CD4-positive, CD25-positive, alpha-beta regulatory T cell (primary cell): ENCODE measurements around the gene SPPL3. TPM values are rescaled to one million over a fixed set of nuclear protein-coding genes. Genes with fewer than 3 reads are reported as not detected.
A peak's percentile ranks its signal among the peaks of the same experiment; 100 is the strongest.

Source experiments
- ATAC-seq, 2 donors: fragments of 150-1000 bp; cut with Tn5 transposase; one replicate each; pipeline ENCODE4 v1.10.0; 2021; ENCODE audit warnings: low read depth in 2 of 2, moderate number of reproducible peaks in 2 of 2, moderate library complexity in 1 of 2
- DNase-seq, 3 donors: peaks; one replicate each; pipeline versions ENCODE4 v3.0.0 to v3.0.0-alpha.2; 2012 to 2022; ENCODE audit warnings: mixed read lengths in 1 of 3
- H3K27ac ChIP-seq: one replicate; pipeline ENCODE4 v1.7.0; 2013; ENCODE audit warnings: mild to moderate bottlenecking, low read length; ENCODE audit not compliant: insufficient read depth, poor library complexity, severe bottlenecking
- H3K27me3 ChIP-seq: one replicate; pipeline ENCODE4 v1.7.0; 2013; ENCODE audit warnings: low read length; ENCODE audit not compliant: control insufficient read depth, insufficient read depth
- H3K36me3 ChIP-seq: one replicate; pipeline ENCODE4 v1.7.0; 2013; ENCODE audit warnings: mild to moderate bottlenecking, low read length, moderate library complexity; ENCODE audit not compliant: control insufficient read depth, insufficient read depth
- H3K4me1 ChIP-seq: 2 replicates; pipeline ENCODE4 v1.7.0; 2013; ENCODE audit warnings: mild to moderate bottlenecking, low read length; ENCODE audit not compliant: insufficient read depth, control insufficient read depth, poor library complexity, severe bottlenecking
- H3K4me3 ChIP-seq: one replicate; pipeline ENCODE4 v1.7.0; 2013; ENCODE audit warnings: low read depth, mild to moderate bottlenecking, low read length, moderate library complexity
- H3K9me3 ChIP-seq, 2 experiments: 1 replicate in 1 of 2; 2 replicates in 1 of 2; pipeline ENCODE4 v1.7.0; 2013; ENCODE audit warnings: low read length in 2 of 2, mild to moderate bottlenecking in 1 of 2, moderate library complexity in 1 of 2; ENCODE audit not compliant: control insufficient read depth in 2 of 2
- H3K27ac Mint-ChIP-seq, 3 donors: one replicate each; pipeline ENCODE4 v1.8.0; 2020 to 2022; ENCODE audit warnings: mild to moderate bottlenecking in 3 of 3, mixed read lengths in 3 of 3, moderate library complexity in 2 of 3
- H3K27me3 Mint-ChIP-seq: one replicate; pipeline ENCODE4 v1.8.0; 2022; ENCODE audit warnings: mild to moderate bottlenecking, mixed read lengths
- H3K36me3 Mint-ChIP-seq: one replicate; pipeline ENCODE4 v1.8.0; 2020; ENCODE audit warnings: mixed read lengths
- H3K4me1 Mint-ChIP-seq, 4 donors: one replicate each; pipeline ENCODE4 v1.8.0; 2020 to 2022; ENCODE audit warnings: mixed read lengths in 4 of 4, mild to moderate bottlenecking in 1 of 4
- H3K4me3 Mint-ChIP-seq, 4 donors: one replicate each; pipeline ENCODE4 v1.8.0; 2020 to 2022; ENCODE audit warnings: mild to moderate bottlenecking in 4 of 4, mixed read lengths in 4 of 4, moderate library complexity in 3 of 4
- H3K9me3 Mint-ChIP-seq, 7 donors: one replicate each; pipeline ENCODE4 v1.8.0; 2020 to 2022; ENCODE audit warnings: mixed read lengths in 7 of 7, mild to moderate bottlenecking in 3 of 7, moderate library complexity in 2 of 7
- polyA plus RNA-seq, 4 donors: library from polyadenylated mRNA; unstranded; fragments of 300-500 nt; fragmentation: Illumina TruSeq; gene quantifications; one replicate each; pipeline ENCODE4 v1.2.3, GENCODE V29; 2021
- total RNA-seq: library from RNA; stranded (reverse); gene quantifications from one replicate; pipeline ENCODE4 v1.2.3, GENCODE V29; 2022

The SPPL3 gene
- total and polyA plus RNA-seq, 5 donors from 2014 or later = 15.5 to 46.7 (median 24.0) TPM

- H3K4me3 Mint-ChIP-seq = peak overlapping the region; percentile 63 to 96 (median 93)
- no peak for ATAC-seq
- Histone ChIP-seq H3K4me3 (no peak overlapping the region), H3K9me3 (no peaks in the 10 kb centered on the region), H3K27me3 (no peaks in the 10 kb centered on the region), H3K4me1 (peaks cover 26% of the 10 kb centered on the region), H3K36me3 (peaks cover 26% of the 10 kb centered on the region), H3K27ac (no peak overlapping the region)
- peak overlapping the region in 1 of 3 donors; percentile 12 for H3K27ac Mint-ChIP-seq
- peaks cover 19% of the 10 kb centered on the region for H3K36me3 Mint-ChIP-seq
- no peaks in the 10 kb centered on the region for H3K27me3 Mint-ChIP-seq
- peaks cover 18 to 36% (median 29%) of the 10 kb centered on the region in 4 donors for H3K4me1 Mint-ChIP-seq
- DNase-seq = no peak
- no peaks in the 10 kb centered on the region for H3K9me3 Mint-ChIP-seq
Observed at GRCh38 chr12:120712610-120713009, 191.5 kb downstream of the SPPL3 start.

Other genes starting within 250 kb of the SPPL3 start
- 28.2 TPM for gene MLEC, start 217.2 kb downstream of the SPPL3 start, total RNA-seq
- gene MLEC, start 217.2 kb downstream of the SPPL3 start, polyA plus RNA-seq = 10 to 100 TPM; 41.0 to 61.4 (median 44.7) TPM
- 10.9 TPM for gene UNC119B, start 193.9 kb downstream of the SPPL3 start, total RNA-seq
- gene UNC119B, start 193.9 kb downstream of the SPPL3 start, polyA plus RNA-seq = 1 to 10 TPM; 6.6 to 9.4 (median 8.0) TPM
- 10.9 TPM for gene ACADS, start 178.5 kb downstream of the SPPL3 start, total RNA-seq
- gene ACADS, start 178.5 kb downstream of the SPPL3 start, polyA plus RNA-seq = 10 to 100 TPM; 26.6 to 29.8 (median 27.4) TPM
- not detected for gene HNF1A, start 74.2 kb upstream of the SPPL3 start, total RNA-seq
- gene HNF1A, start 74.2 kb upstream of the SPPL3 start, polyA plus RNA-seq = not detected
- gene C12orf43, start 112.1 kb upstream of the SPPL3 start, total RNA-seq = 15.9 TPM
- 10 to 100 TPM; 12.1 to 16.1 (median 14.1) TPM for gene C12orf43, start 112.1 kb upstream of the SPPL3 start, polyA plus RNA-seq
- gene OASL, start 134.9 kb upstream of the SPPL3 start, total RNA-seq = 19.3 TPM
- 10 to 100 TPM in 2 of 4 donors, 1 to 10 TPM in 2; 9.0 to 15.9 (median 10.8) TPM for gene OASL, start 134.9 kb upstream of the SPPL3 start, polyA plus RNA-seq
- gene P2RX7, start 228.5 kb upstream of the SPPL3 start, total RNA-seq = 23.5 TPM
- gene P2RX7, start 228.5 kb upstream of the SPPL3 start, polyA plus RNA-seq = 1 to 10 TPM; 3.4 to 7.5 (median 5.7) TPM